Epithelial cell of esophagus (primary cell): Measurements from ENCODE around the gene CHRNA4.

Experiments
- DNase-seq: peaks from one replicate; pipeline ENCODE4 v3.0.0; 2010; ENCODE audit warnings: low read depth
- H3K4me3 ChIP-seq: 2 replicates; pipeline ENCODE4 v1.5.1; 2011; ENCODE audit warnings: mild to moderate bottlenecking, low read length, control low read depth
- TF ChIP-seq, protein P1 (sequence below): IDR thresholded peaks from 2 replicates; pipeline ENCODE4 v1.5.1; 2011; ENCODE audit warnings: low read depth, mild to moderate bottlenecking, low read length, control low read depth, inconsistent platforms; ENCODE audit not compliant: insufficient read depth; ENCODE audit errors: missing control alignments

Gene CHRNA4

GRCh38 chr20:63361519-63362435 lies 628 bp upstream of the CHRNA4 start:
- no peak for DNase-seq
- TF ChIP-seq, protein P1, sequence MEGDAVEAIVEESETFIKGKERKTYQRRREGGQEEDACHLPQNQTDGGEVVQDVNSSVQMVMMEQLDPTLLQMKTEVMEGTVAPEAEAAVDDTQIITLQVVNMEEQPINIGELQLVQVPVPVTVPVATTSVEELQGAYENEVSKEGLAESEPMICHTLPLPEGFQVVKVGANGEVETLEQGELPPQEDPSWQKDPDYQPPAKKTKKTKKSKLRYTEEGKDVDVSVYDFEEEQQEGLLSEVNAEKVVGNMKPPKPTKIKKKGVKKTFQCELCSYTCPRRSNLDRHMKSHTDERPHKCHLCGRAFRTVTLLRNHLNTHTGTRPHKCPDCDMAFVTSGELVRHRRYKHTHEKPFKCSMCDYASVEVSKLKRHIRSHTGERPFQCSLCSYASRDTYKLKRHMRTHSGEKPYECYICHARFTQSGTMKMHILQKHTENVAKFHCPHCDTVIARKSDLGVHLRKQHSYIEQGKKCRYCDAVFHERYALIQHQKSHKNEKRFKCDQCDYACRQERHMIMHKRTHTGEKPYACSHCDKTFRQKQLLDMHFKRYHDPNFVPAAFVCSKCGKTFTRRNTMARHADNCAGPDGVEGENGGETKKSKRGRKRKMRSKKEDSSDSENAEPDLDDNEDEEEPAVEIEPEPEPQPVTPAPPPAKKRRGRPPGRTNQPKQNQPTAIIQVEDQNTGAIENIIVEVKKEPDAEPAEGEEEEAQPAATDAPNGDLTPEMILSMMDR: no peak

GRCh38 chr20:63359937-63360849 lies 956 bp downstream of the CHRNA4 start:
- no peak overlapping the region for H3K4me3 ChIP-seq
- TF ChIP-seq, protein P1: no peak
- DNase-seq: no peak

More at GRCh38 chr20:63361519-63362435, 628 bp upstream of the CHRNA4 start:
- no peak overlapping the region for H3K4me3 ChIP-seq

GRCh38 chr20:63359164-63359934 lies 1.8 kb downstream of the CHRNA4 start:
- DNase-seq: no peak
- TF ChIP-seq, protein P1: no peak
- H3K4me3 ChIP-seq: no peak overlapping the region

GRCh38 chr20:63357921-63358905 lies 2.9 kb downstream of the CHRNA4 start:
- TF ChIP-seq, protein P1: no peak
- no peak for DNase-seq
- H3K4me3 ChIP-seq: no peak overlapping the region

GRCh38 chr20:63356931-63357879 lies 3.9 kb downstream of the CHRNA4 start:
- DNase-seq: no peak
- no peak overlapping the region for H3K4me3 ChIP-seq
- TF ChIP-seq, protein P1: no peak
